ENCODE results near the gene MGAT5.

The MGAT5 gene

DNA sequence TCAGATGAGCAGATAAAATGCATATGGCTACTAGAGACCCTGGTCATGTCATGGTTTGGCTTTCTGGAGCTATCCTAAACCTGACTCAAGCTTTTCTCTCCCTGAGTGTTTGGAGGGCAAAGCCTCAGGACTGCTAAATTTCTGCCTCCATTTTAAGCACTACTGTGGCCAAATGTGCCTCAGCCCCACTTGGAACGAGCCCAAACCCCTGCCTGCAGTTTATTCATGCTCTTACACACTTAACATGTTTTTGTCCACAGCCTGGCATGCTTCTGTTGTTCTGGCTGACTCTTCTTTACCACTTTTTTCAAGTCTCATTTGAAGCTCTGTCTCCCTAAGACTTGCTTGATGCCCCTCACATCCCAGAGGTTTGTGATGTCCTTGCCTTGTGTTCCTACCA is 24.7 kb downstream of the MGAT5 start:
- no peak for TF ChIP-seq ZFX (IDR thresholded peaks at IDR 0.05)
- TF ChIP-seq, protein P1, sequence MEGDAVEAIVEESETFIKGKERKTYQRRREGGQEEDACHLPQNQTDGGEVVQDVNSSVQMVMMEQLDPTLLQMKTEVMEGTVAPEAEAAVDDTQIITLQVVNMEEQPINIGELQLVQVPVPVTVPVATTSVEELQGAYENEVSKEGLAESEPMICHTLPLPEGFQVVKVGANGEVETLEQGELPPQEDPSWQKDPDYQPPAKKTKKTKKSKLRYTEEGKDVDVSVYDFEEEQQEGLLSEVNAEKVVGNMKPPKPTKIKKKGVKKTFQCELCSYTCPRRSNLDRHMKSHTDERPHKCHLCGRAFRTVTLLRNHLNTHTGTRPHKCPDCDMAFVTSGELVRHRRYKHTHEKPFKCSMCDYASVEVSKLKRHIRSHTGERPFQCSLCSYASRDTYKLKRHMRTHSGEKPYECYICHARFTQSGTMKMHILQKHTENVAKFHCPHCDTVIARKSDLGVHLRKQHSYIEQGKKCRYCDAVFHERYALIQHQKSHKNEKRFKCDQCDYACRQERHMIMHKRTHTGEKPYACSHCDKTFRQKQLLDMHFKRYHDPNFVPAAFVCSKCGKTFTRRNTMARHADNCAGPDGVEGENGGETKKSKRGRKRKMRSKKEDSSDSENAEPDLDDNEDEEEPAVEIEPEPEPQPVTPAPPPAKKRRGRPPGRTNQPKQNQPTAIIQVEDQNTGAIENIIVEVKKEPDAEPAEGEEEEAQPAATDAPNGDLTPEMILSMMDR (conservative IDR thresholded peaks at IDR 0.05): no peak
- no peak overlapping the region for H3K27ac ChIP-seq

DNA sequence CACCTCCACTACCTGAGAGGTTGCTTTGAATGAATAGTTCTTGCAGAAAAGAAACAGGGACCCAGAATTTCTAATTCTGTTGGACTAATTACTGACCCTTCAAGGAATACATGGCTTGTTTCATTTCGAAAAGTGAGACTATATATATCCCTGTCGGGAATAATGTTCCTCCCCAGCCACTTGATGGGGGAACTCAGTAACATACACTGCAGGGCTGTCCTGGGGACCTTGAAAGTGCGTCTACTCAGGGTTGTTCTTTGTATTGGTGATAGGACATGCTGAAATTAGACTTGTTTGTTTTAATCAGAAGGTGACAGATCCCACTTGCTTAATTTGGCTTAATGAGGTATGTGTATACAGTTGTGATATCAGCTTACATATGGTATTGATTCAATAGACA is 25.5 kb downstream of the MGAT5 start:
- TF ChIP-seq, protein P1 (conservative IDR thresholded peaks at IDR 0.05): no peak
- TF ChIP-seq ZFX (IDR thresholded peaks at IDR 0.05): no peak
- no peak overlapping the region for H3K27ac ChIP-seq

DNA sequence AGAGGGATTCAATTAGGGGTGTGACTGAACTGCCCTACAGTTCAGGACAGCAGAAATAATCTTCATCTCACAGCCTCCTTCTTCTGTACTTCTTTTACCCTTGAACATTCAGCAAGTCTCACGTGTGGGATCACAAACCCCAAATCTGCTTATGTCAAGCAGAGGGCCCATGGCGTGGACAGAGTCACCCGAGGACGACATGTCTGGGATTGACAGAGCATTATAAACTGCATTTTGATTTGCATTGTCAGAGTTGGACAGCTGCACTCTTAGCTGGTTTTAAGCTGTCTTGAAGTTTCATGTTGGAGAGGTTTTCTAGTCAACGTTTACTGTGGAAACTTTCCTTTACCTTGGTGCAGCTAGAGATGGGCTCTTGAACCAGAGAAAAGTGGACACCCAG is 26.4 kb downstream of the MGAT5 start:
- H3K27ac ChIP-seq: no peak overlapping the region

DNA sequence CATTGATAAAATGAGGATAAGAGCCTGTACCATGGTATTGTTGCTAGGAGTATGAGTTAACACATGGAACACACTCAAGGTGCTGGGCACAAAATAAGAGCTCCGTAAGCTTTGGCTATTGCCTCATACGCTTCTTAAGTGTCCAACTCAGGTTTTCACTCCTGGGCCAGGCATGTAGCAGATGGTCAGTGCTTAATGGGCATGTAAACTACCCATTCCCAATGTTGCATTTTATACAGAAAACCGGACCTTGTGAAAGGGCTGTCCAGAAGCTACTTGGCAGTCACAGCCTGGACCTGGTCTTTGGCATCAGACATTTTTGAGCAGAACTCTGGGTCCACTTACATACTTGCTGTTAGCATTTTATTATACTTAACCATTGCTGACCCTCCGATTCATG is 26.9 kb downstream of the MGAT5 start:
- no peak overlapping the region for H3K27ac ChIP-seq

More for the DNA sequence above, 26.4 kb downstream of the MGAT5 start:
- TF ChIP-seq, protein P1 (conservative IDR thresholded peaks at IDR 0.05): no peak
- no peak for TF ChIP-seq ZFX (IDR thresholded peaks at IDR 0.05)

DNA sequence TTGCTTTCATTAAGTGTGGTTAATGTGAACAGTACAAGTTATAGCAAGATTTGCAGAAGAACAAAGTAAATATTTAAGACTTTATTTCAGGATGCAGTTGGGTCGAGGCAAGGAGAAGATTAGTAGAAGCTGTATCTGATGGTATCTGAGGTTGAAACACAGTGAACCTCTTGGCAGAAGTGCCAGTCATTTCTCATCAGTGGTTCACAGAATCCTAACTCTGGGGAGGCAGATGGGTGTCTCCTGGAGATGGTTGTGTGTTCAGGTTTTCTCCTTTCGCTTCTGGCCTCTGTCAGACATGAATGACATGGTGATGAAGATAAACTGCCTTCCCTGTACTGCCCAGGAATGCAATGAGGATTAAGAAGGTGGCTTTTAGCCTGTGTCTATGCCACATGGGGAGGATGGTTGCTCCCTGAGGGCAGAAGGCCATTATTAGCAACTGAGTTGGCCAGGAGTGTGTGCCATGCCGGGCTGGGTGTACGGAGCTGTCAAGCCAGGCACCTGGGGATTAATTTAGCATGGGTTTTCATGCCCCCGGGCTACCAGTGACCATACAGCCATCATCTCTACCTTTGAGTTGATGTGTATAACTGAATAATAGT is 28.0 kb downstream of the MGAT5 start:
- no peak for TF ChIP-seq ZFX (IDR thresholded peaks at IDR 0.05)
- TF ChIP-seq, protein P1 (conservative IDR thresholded peaks at IDR 0.05): no peak

More for the DNA sequence above, 26.9 kb downstream of the MGAT5 start:
- no peak for TF ChIP-seq ZFX (IDR thresholded peaks at IDR 0.05)
- TF ChIP-seq, protein P1 (conservative IDR thresholded peaks at IDR 0.05): no peak

DNA sequence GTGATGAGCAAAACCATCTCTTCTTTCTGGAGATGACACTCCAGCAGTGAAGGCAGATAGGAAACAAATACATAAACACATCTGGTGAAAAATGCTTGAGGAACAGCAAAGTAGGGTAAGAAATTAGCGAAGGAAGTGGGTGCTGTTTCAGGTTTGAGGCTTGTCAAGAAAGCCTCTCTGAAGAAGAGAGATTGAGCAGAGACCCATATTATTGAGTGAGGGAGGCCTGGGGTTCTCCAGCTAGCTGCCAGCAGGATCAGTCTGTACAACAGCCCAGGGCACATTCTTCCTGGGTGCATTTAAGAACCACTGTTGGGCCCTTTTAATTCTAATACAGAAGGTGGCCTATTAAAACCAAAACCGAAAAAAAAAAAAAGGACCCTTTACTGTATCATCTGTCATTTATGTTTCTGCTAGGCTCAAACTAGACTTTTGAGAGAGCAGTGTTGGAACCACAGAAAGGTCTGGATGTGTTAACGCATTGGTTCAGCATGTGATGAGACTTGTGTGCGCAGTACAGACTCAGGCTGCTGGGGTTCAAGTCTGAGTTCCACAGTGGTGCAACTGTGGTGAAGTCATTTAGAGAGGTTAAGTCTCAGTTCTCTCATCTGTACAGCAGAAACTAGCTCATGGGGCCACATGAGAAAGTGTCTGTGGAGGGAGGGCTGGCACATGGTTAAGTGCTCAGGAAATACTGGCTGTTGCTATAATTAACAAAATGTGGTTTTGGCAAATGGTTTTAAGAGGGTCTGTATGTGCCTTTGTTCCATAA is 28.9 kb downstream of the MGAT5 start:
- no peak overlapping the region for H3K27ac ChIP-seq
- TF ChIP-seq, protein P1 (conservative IDR thresholded peaks at IDR 0.05): no peak
- TF ChIP-seq ZFX (IDR thresholded peaks at IDR 0.05): no peak

More for the DNA sequence above, 28.0 kb downstream of the MGAT5 start:
- H3K27ac ChIP-seq: no peak overlapping the region

DNA sequence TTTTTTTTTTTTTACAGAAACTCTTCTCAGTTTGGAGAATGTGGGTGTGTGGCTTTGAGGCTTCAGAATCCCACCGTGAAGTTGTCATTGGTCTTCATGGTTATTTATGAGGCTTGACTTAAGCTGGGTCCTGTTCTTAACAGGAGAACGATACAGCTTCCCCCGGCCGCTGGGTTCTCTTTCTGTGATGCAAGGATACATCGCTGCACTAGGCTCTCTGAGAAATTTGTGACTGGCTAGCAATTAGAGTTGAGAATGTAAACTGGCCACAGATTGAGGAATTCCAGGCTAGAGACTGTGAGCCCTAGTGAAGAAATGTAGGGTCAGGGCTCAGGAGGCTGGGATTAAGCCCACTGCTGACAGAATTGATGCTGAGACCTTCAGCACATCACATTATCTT is 29.8 kb downstream of the MGAT5 start:
- H3K27ac ChIP-seq: no peak overlapping the region
- TF ChIP-seq ZFX (IDR thresholded peaks at IDR 0.05): no peak
- TF ChIP-seq, protein P1 (conservative IDR thresholded peaks at IDR 0.05): no peak
